Breast epithelium (tissue), 4 donors: Measurements from ENCODE around the gene C9orf72. TPM values are rescaled to one million over a fixed set of nuclear protein-coding genes. Genes with fewer than 3 reads are reported as not detected.

Experiments used
- DNase-seq, 2 donors: peaks; one replicate each; pipeline ENCODE4 v3.0.0-alpha.2; 2019; ENCODE audit warnings: low spot score in 2 of 2
- H3K27ac ChIP-seq, 2 donors: fragments of 200-600 bp; sonication (generic) in 1 of 2; one replicate each; pipeline ENCODE4 v1.5.1; 2016 to 2019; ENCODE audit warnings: mild to moderate bottlenecking in 1 of 2
- H3K27me3 ChIP-seq, 2 donors: fragments of 200-600 bp; sonication (generic) in 1 of 2; one replicate each; pipeline versions ENCODE4 v1.5.1 to v1.6.0; 2017 to 2019; ENCODE audit warnings: control low read depth in 1 of 2, mild to moderate bottlenecking in 1 of 2
- H3K36me3 ChIP-seq: fragments of 200-600 bp; one replicate; pipeline ENCODE4 v1.5.1; 2019
- H3K4me1 ChIP-seq, 2 donors: fragments of 200-600 bp; sonication (generic); one replicate each; pipeline ENCODE4 v1.5.1; 2016 to 2019; ENCODE audit warnings: control low read depth in 1 of 2
- H3K4me3 ChIP-seq, 3 donors: fragments of 200-600 bp; sonication (generic); 1 replicate in 2 of 3; 2 replicates in 1 of 3; pipeline ENCODE4 v1.5.1; 2016 to 2019; ENCODE audit warnings: mild to moderate bottlenecking in 3 of 3, moderate library complexity in 2 of 3
- H3K9me3 ChIP-seq, 2 donors: fragments of 200-600 bp; sonication (generic) in 1 of 2; one replicate each; pipeline ENCODE4 v1.5.1; 2016 to 2019; ENCODE audit warnings: control low read depth in 1 of 2
- CTCF ChIP-seq, 3 donors: fragments of 450-650 bp; IDR thresholded peaks; one replicate each; pipeline ENCODE4 v1.5.1; 2016 to 2017; ENCODE audit warnings: antibody characterized with exemption in 3 of 3, mild to moderate bottlenecking in 3 of 3, moderate library complexity in 3 of 3
- POLR2A ChIP-seq: fragments of 450-650 bp; IDR thresholded peaks from one replicate; pipeline ENCODE4 v1.6.1; 2016; ENCODE audit warnings: antibody characterized with exemption, mild to moderate bottlenecking, moderate library complexity
- POLR2AphosphoS5 ChIP-seq, 3 donors: sonication (generic); formaldehyde crosslinking; IDR thresholded peaks; one replicate each; pipeline ENCODE4 v1.6.1; 2017; ENCODE audit warnings: antibody characterized with exemption in 3 of 3
- intact Hi-C: fragments of 100-400 bp; cut with DNase I; formaldehyde crosslinking; loops from one replicate; pipeline ENCODE4 v1.15.1; 2023; ENCODE audit warnings: low total_unique reads
- total RNA-seq, 3 donors: library from RNA; depleted of rRNA; stranded (reverse); fragments of >200 nt; gene quantifications; one replicate each; pipeline ENCODE4 v1.1.0, GENCODE V29; 2016

The C9orf72 gene
- total RNA-seq, 3 donors from 2014 or later, result 20.8 to 43.9 (median 27.2) TPM

- Histone ChIP-seq H3K9me3 (no peaks in the 10 kb centered on the region), H3K27ac (no peak overlapping the region), H3K4me3 (no peak overlapping the region), H3K36me3 (no peaks in the 10 kb centered on the region), H3K27me3 (no peaks in the 10 kb centered on the region), H3K4me1 (no peaks in the 10 kb centered on the region)
- TF ChIP-seq POLR2AphosphoS5 (IDR thresholded peaks at IDR 0.05), result no peak
- TF ChIP-seq POLR2A, result no peak
- TF ChIP-seq CTCF (IDR thresholded peaks at IDR 0.05), result no peak
- no peak for DNase-seq
- intact Hi-C loops, result no loop called here
Observed at GRCh38 chr9:27520986-27521385, 52.3 kb downstream of the C9orf72 start.

GRCh38 chr9:27519466-27520465 lies 53.5 kb downstream of the C9orf72 start:
- no peaks in the 10 kb centered on the region for H3K27me3 ChIP-seq
- no peak overlapping the region for H3K27ac ChIP-seq
- no peak for DNase-seq
- no peak overlapping the region for H3K4me3 ChIP-seq
- intact Hi-C loops, result no loop called here
- no peaks in the 10 kb centered on the region for H3K36me3 ChIP-seq
- TF ChIP-seq CTCF (IDR thresholded peaks at IDR 0.05) (no peak), POLR2A (no peak), POLR2AphosphoS5 (IDR thresholded peaks at IDR 0.05) (no peak)
- H3K4me1 ChIP-seq, result no peaks in the 10 kb centered on the region
- H3K9me3 ChIP-seq, result no peaks in the 10 kb centered on the region

GRCh38 chr9:27518809-27519208 lies 54.5 kb downstream of the C9orf72 start:
- intact Hi-C loops, result no loop called here

GRCh38 chr9:27518006-27518405 lies 55.3 kb downstream of the C9orf72 start:
- Histone ChIP-seq H3K36me3 (no peaks in the 10 kb centered on the region), H3K27ac (peak overlapping the region; percentile 4 to 5), H3K4me3 (no peak overlapping the region), H3K27me3 (no peaks in the 10 kb centered on the region), H3K9me3 (no peaks in the 10 kb centered on the region), H3K4me1 (no peaks in the 10 kb centered on the region)
- TF ChIP-seq CTCF (IDR thresholded peaks at IDR 0.05), result no peak
- no peak for TF ChIP-seq POLR2AphosphoS5 (IDR thresholded peaks at IDR 0.05)
- no peak for TF ChIP-seq POLR2A
- intact Hi-C loops, result no loop called here
- DNase-seq, result no peak

More at GRCh38 chr9:27518809-27519208, 54.5 kb downstream of the C9orf72 start:
- Histone ChIP-seq H3K36me3 (no peaks in the 10 kb centered on the region), H3K4me3 (no peak overlapping the region), H3K9me3 (no peaks in the 10 kb centered on the region), H3K27ac (no peak overlapping the region), H3K4me1 (no peaks in the 10 kb centered on the region), H3K27me3 (no peaks in the 10 kb centered on the region)
- TF ChIP-seq POLR2A (no peak), CTCF (IDR thresholded peaks at IDR 0.05) (no peak), POLR2AphosphoS5 (IDR thresholded peaks at IDR 0.05) (no peak)
- no peak for DNase-seq

- H3K27me3 ChIP-seq, result no peaks in the 10 kb centered on the region
- DNase-seq, result no peak
- H3K27ac ChIP-seq, result no peak overlapping the region
- intact Hi-C loops, result no loop called here
- TF ChIP-seq CTCF (IDR thresholded peaks at IDR 0.05) (no peak), POLR2A (no peak), POLR2AphosphoS5 (IDR thresholded peaks at IDR 0.05) (no peak)
- no peaks in the 10 kb centered on the region for H3K36me3 ChIP-seq
- H3K4me3 ChIP-seq, result no peak overlapping the region
- no peaks in the 10 kb centered on the region for H3K4me1 ChIP-seq
- no peaks in the 10 kb centered on the region for H3K9me3 ChIP-seq
Observed at GRCh38 chr9:27514551-27514950, 58.7 kb downstream of the C9orf72 start.
